Left ventricle myocardium inferior (tissue), 1 donor: ENCODE measurements around the gene WDFY3. TPM values are rescaled to one million over a fixed set of nuclear protein-coding genes. Genes with fewer than 3 reads are reported as not detected.

Source experiments
- DNase-seq: peaks from one replicate; pipeline ENCODE4 v3.0.0-alpha.2; 2020
- H3K27ac ChIP-seq: fragments of 200-600 bp; replicated peaks from 2 replicates; pipeline ENCODE4 v1.8.0; 2021
- H3K27me3 ChIP-seq: fragments of 200-600 bp; 2 replicates; pipeline ENCODE4 v1.8.0; 2021; ENCODE audit warnings: low read depth
- H3K36me3 ChIP-seq: fragments of 200-600 bp; 2 replicates; pipeline ENCODE4 v1.8.0; 2021
- H3K4me1 ChIP-seq: fragments of 200-600 bp; 2 replicates; pipeline ENCODE4 v1.8.0; 2021
- H3K4me3 ChIP-seq: fragments of 200-600 bp; 2 replicates; pipeline ENCODE4 v1.8.0; 2021; ENCODE audit warnings: mild to moderate bottlenecking, moderate library complexity
- H3K9me3 ChIP-seq: fragments of 200-600 bp; replicated peaks from 2 replicates; pipeline ENCODE4 v1.8.0; 2021
- intact Hi-C: fragments of 100-400 bp; cut with micrococcal nuclease; formaldehyde crosslinking; loops from one replicate; pipeline ENCODE4 v1.11.0; 2022
- total RNA-seq: library from RNA; stranded (reverse); fragmentation: NEBNext Ultra II Directional; extraction: Animal tissue kit (Norgen Biotek cat#: 25700); gene quantifications from one replicate; pipeline ENCODE4 v1.2.1, GENCODE V29; 2021
- TF ChIP-seq, protein P1 (sequence below): fragments of 200-600 bp; IDR thresholded peaks from 2 replicates; pipeline ENCODE4 v1.8.0; 2021; ENCODE audit warnings: antibody characterized with exemption, mild to moderate bottlenecking, borderline replicate concordance
- donor health status: DM: no; HTN: yes; CAD: no; lungs with severe emphysema.

The WDFY3 gene
- total RNA-seq, 1 donor from 2014 or later: 48.7 TPM

DNA sequence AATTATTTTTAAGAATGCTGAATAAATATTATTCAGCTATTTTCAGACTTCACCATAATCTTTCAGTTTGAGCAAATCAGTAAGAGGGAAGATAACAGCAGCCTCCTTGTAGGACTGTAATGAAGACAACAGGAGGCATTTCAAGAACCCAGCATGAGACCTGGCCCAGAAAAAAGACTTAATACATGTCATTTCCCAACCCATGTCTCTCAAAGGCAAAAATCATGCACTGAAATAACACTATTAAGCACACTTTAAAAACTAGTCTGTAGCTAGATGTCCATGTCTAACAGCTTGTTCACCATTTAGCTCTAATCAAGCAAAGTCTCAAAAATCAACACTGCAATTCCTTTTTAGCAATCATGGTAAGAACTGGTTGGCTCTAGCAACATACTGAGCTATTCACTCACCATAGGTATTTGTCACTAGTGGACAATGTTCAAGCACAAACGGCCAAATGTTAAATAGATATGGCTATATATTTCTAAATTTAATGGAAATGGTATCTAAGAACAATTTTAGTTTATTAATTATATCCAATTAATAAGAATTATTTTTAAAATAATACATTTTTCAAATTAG is 109.9 kb downstream of the WDFY3 start:
- Histone ChIP-seq H3K27me3 (no peaks in the 10 kb centered on the region), H3K4me1 (peaks cover 37% of the 10 kb centered on the region), H3K36me3 (peaks cover 20% of the 10 kb centered on the region), H3K4me3 (no peak overlapping the region), H3K27ac (no peak overlapping the region), H3K9me3 (no peaks in the 10 kb centered on the region)
- no peak for DNase-seq
- intact Hi-C loops: no loop called here
- TF ChIP-seq, protein P1, sequence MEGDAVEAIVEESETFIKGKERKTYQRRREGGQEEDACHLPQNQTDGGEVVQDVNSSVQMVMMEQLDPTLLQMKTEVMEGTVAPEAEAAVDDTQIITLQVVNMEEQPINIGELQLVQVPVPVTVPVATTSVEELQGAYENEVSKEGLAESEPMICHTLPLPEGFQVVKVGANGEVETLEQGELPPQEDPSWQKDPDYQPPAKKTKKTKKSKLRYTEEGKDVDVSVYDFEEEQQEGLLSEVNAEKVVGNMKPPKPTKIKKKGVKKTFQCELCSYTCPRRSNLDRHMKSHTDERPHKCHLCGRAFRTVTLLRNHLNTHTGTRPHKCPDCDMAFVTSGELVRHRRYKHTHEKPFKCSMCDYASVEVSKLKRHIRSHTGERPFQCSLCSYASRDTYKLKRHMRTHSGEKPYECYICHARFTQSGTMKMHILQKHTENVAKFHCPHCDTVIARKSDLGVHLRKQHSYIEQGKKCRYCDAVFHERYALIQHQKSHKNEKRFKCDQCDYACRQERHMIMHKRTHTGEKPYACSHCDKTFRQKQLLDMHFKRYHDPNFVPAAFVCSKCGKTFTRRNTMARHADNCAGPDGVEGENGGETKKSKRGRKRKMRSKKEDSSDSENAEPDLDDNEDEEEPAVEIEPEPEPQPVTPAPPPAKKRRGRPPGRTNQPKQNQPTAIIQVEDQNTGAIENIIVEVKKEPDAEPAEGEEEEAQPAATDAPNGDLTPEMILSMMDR: no peak

DNA sequence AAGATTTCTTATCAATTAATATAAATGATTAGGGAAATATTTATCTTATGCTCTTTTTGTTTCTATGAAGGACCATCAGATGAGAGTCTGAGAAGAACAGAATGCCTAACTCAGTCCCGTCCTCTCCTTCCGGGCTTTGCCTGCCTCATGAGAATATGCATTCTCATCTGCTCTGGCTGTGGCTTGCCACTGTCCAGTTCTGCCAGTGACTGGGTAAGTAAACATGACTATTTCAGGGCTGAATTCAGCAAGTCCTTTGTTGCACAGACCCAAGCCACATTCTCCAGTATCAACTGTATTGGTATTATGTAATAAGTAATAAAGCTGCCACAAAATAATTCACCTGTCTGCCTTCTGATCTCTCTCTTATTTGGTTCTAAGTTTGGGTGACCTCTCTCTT is 110.7 kb downstream of the WDFY3 start:
- H3K27ac ChIP-seq: no peak overlapping the region
- TF ChIP-seq, protein P1: no peak

DNA sequence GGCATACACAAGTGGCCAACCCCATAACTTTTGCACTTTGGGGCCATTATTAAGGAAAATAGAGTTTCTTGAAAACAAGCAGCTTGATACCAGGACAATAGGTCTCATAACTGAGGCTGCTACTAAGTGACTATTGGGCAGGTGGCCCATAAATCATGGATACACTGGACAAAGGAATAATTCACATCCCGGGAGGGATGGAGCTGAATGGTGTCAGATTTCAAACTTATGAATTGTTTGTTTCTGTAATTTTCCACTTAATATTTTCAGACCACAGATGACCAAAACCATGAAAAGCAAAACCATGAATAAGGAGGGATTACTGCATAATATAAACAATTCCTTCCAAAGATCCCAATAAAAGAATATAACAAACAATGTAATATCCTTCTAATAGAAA is 114.4 kb downstream of the WDFY3 start:
- no peak overlapping the region for H3K27ac ChIP-seq
- no peaks in the 10 kb centered on the region for H3K9me3 ChIP-seq
- intact Hi-C loops: no loop called here
- DNase-seq: no peak
- TF ChIP-seq, protein P1: no peak
- H3K4me3 ChIP-seq: no peak overlapping the region
- peaks cover 19% of the 10 kb centered on the region for H3K36me3 ChIP-seq
- H3K27me3 ChIP-seq: no peaks in the 10 kb centered on the region
- peaks cover 40% of the 10 kb centered on the region for H3K4me1 ChIP-seq

More for the DNA sequence above, 110.7 kb downstream of the WDFY3 start:
- no peak overlapping the region for H3K4me3 ChIP-seq
- intact Hi-C loops: no loop called here
- no peak for DNase-seq
- peaks cover 38% of the 10 kb centered on the region for H3K4me1 ChIP-seq
- H3K27me3 ChIP-seq: no peaks in the 10 kb centered on the region
- no peaks in the 10 kb centered on the region for H3K9me3 ChIP-seq
- peaks cover 20% of the 10 kb centered on the region for H3K36me3 ChIP-seq

DNA sequence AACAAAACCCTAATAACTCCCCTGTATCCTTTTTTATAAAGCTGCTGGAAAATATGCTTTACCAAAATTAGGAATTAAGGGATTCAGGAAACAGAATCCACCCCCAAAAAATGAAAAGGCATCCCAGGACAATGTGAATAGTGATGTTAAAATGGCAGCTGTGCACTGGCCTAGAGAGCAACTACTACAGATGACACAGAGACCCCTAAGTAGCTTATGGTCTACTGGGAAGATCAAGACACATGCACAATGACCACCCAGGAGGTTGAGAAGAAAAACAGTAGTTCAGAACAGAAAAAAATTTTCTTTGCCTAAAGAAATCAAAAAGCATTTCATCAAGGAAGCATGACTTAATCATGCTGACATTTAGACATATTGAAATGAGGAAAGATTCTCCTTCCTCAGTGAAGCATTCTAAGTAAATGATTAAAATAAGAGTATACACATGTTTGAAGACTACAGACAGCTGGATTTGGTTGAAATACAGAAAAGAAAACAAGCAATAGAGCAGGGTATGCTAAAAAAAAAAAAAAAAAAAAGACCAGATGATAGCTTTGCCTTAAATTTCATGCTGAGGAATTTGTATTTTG is 117.3 kb downstream of the WDFY3 start:
- no peak overlapping the region for H3K27ac ChIP-seq
- peaks cover 20% of the 10 kb centered on the region for H3K4me1 ChIP-seq
- no peaks in the 10 kb centered on the region for H3K27me3 ChIP-seq
- no peaks in the 10 kb centered on the region for H3K9me3 ChIP-seq
- TF ChIP-seq, protein P1: no peak
- intact Hi-C loops: no loop called here
- DNase-seq: no peak
- H3K4me3 ChIP-seq: no peak overlapping the region
- peaks cover 27% of the 10 kb centered on the region for H3K36me3 ChIP-seq

DNA sequence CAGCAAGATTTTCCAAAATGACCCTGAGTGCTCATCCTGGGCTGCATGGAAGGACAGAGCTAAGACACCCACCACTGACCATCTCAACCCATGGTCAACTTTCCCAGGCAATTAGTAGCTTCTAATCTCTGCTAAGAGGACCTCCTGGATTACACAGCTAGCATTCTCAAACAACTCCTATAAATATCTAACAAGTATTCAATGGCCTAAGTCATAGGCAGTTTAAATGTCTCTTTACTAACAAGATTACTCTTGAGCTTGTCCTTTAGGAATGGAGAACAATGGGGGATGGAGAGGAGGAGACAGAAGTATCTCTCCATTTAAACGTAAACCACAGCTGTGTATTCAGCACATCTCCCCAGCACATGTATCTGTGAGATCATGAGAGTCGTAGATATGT is 118.1 kb downstream of the WDFY3 start:
- peaks cover 27% of the 10 kb centered on the region for H3K36me3 ChIP-seq
- intact Hi-C loops: no loop called here
- peaks cover 20% of the 10 kb centered on the region for H3K4me1 ChIP-seq
- H3K27me3 ChIP-seq: no peaks in the 10 kb centered on the region
- no peaks in the 10 kb centered on the region for H3K9me3 ChIP-seq
- no peak overlapping the region for H3K4me3 ChIP-seq
- no peak for DNase-seq
- H3K27ac ChIP-seq: peak overlapping the region; percentile 31
- TF ChIP-seq, protein P1: no peak
